RWPE1 (cell line): ENCODE results near the gene IFITM10.
A peak's percentile ranks its signal among the peaks of the same experiment; 100 is the strongest.

Experiments
- CTCF ChIA-PET: fragments of 350-600 bp; sonication (Branson Sonifier 250); formaldehyde crosslinking; extraction: SDS; loops from one replicate; lab custom pipeline; 2021; lab: Yijun Ruan, JAX
- POLR2A ChIA-PET: fragments of 400-600 bp; formaldehyde crosslinking; extraction: SDS; loops from one replicate; lab custom pipeline; 2020; ENCODE audit warnings: antibody characterized with exemption; ENCODE audit not compliant: low non-redundant PET; lab: Yijun Ruan, JAX
- DNase-seq: peaks from one replicate; pipeline ENCODE4 v3.0.0; 2012; ENCODE audit warnings: low spot score
- H3K27ac ChIP-seq: fragments of 450-650 bp; 2 replicates; pipeline ENCODE4 v1.5.1; 2017
- CTCF ChIP-seq: fragments of 450-650 bp; conservative IDR thresholded peaks from 2 replicates; pipeline ENCODE4 v1.5.1; 2017; ENCODE audit warnings: low read depth, mild to moderate bottlenecking

The IFITM10 gene

DNA sequence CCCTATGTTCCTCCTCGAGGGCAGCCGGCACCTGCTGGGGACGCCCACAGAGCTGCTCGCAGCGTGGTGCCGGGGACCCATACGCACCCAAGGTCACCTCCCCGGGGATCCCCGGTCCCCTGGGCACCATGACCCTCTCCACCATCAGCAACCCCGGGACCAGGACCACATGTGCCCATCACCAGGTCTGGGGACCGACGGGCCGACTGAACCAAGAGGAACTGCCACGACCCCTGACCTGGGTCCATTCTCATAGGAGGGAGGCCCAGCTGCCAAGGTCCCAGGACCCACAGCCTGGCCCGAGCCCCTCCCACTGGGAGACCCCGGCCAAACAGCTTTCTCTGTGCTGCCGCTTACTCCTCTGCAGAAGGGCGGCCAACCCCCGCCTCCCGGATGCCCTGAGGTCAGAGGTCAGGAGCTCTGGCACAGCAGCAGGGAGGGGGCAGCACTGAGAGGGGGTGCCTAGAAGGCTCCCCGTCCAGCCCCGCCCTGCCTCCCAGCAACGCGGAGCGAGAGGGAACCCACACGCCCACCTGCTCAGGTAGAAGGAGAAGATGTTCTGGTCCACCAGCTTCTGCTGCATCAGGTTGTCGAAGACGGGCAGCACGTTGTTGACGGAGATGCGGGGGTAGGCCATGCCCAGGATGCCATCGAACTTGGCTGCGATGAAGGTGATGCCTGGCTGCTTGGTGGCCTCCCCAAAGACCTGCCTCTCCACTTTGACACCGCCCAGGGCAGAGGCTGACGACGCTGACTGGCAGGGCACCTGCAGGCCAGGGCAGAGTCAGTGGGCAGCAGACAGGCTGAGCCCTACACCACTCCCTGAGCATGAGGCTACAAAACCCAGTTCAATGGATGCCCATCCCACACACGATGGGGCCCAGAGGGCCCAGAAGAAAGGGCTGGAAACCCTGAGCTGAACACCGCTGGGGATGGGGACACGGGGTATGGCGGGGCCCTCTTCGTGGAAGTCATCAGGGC lies 6.7 kb upstream of the IFITM10 start:
- no peak for TF ChIP-seq CTCF
- H3K27ac ChIP-seq, result peak overlapping the region; percentile 93
- POLR2A ChIA-PET, result no interaction called here
- CTCF ChIA-PET, result interaction anchor here (0.8 kb wide), 1 partner anchor 76 kb away, joined by 3 read pairs; no protein-coding TSS in a partner anchor
- DNase-seq, result no peak

- no peak for TF ChIP-seq CTCF
- ChIA-PET POLR2A (no interaction called here), CTCF (interaction anchor here (0.6 to 0.8 kb wide), 3 partner anchors 77 to 246 kb away, joined by 3 to 5 read pairs (median 3); no protein-coding TSS in a partner anchor)
- DNase-seq, result no peak
- H3K27ac ChIP-seq, result peak overlapping the region; percentile 93
Measured at GRCh38 chr11:1755692-1756561, 5.5 kb upstream of the IFITM10 start.

- no peak for DNase-seq
- no peak for TF ChIP-seq CTCF
- ChIA-PET POLR2A (no interaction called here), CTCF (interaction anchor here (0.6 to 1.0 kb wide), 2 partner anchors 77 to 103 kb away, joined by 5 read pairs; no protein-coding TSS in a partner anchor)
- H3K27ac ChIP-seq, result peak overlapping the region; percentile 93
Measured at GRCh38 chr11:1755344-1755691, 4.9 kb upstream of the IFITM10 start.

GRCh38 chr11:1754376-1755150 lies 4.2 kb upstream of the IFITM10 start:
- TF ChIP-seq CTCF, result no peak
- H3K27ac ChIP-seq, result peak overlapping the region; percentile 93
- no peak for DNase-seq
- ChIA-PET CTCF (interaction anchor here (1.0 kb wide), 1 partner anchor 78 kb away, joined by 5 read pairs; no protein-coding TSS in a partner anchor), POLR2A (interaction anchor here (0.6 kb wide), 1 partner anchor 1304 kb away, joined by 3 read pairs; the partner anchor contains the start of gene PTDSS2)

DNA sequence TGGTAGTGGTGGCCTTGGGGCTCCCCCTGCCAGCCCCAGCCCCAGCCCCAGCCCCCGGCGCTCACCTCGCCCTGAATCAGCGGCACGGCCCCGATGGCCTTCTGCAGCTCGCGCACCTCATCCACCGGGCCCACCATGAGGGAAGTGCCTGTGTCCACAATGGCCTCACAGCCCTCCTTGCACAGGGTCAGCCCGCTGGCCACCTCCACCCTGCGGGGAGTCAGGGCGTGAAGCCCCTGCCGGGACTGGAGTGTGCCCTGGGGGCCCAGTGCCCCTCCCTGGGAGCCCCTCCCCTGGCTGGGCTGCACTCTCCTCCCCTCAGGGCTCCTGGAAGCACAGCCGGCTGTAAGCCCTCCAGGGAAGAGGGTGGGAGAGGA lies 3.5 kb upstream of the IFITM10 start:
- ChIA-PET POLR2A (no interaction called here), CTCF (no interaction called here)
- TF ChIP-seq CTCF, result no peak
- H3K27ac ChIP-seq, result peak overlapping the region; percentile 88
- no peak for DNase-seq
